ENCODE measurements around the gene COL11A1. TPM values are rescaled to one million over a fixed set of nuclear protein-coding genes. Genes with fewer than 3 reads are reported as not detected.
"Not testable (repeated sequence)": the region's sequence is repeated elsewhere in the genome, so short reads cannot be mapped to it uniquely, and the experiment has no call there.

The COL11A1 gene
- total RNA-seq, 1 experiment from 2014 or later, result not detected

DNA sequence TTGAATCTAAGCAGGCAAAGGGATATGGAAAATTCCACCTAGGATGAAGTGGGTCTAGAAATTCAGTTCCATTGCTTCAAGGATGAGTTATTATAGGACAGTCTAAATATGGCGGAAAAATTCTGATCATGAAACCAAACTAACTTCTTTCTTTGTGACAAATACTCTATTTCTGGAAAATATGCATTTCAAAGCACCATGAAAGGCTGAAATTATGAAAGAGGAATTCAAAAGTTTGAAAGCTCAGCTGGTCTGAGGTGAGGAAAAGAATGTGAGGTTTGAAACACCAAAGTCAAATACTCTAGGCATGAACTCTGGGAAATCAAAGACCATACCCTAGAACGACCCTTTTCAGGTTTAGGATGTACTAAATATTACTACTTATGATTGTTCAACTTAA is 36.4 kb upstream of the COL11A1 start:
- no peaks in the 10 kb centered on the region for H3K9me3 Mint-ChIP-seq (ENCODE audit: unreplicated experiment)

DNA sequence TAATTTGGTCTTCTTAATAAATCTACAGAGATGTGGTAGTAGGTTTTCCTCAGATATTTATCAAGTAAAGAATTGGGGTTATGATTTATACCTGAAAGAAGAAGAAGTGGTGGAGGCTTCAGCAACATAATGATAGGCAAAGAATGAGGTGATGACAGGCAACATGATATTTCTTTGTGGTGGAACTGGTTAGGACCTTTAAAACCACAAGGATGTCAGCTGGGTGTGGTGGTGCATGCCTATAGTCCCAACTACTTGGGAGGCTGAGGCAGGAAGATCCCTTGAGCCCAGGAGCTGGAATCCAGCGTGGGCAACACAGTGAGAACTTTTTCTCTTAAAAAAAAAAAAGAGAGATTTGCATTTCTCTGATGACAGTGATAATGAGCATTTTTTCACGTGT is 34.1 kb upstream of the COL11A1 start:
- no peaks in the 10 kb centered on the region for H3K9me3 Mint-ChIP-seq (ENCODE audit: unreplicated experiment)
- POLR2A ChIA-PET, result no interaction called here
- intact Hi-C loops (cut with micrococcal nuclease), result no loop called here
- no peak overlapping the region for H3K4me3 Mint-ChIP-seq (ENCODE audit: unreplicated experiment)
- no peak for DNase-seq (ENCODE audit: unreplicated experiment)
- CTCF ChIA-PET, result no interaction called here
- no peak overlapping the region for H3K27ac Mint-ChIP-seq (ENCODE audit: low read depth, unreplicated experiment)
- H3K4me1 Mint-ChIP-seq (ENCODE audit: insufficient read depth, unreplicated experiment), result no peaks in the 10 kb centered on the region
- no peaks in the 10 kb centered on the region for H3K36me3 Mint-ChIP-seq (ENCODE audit: insufficient read depth, unreplicated experiment)
- TF ChIP-seq, protein P1, sequence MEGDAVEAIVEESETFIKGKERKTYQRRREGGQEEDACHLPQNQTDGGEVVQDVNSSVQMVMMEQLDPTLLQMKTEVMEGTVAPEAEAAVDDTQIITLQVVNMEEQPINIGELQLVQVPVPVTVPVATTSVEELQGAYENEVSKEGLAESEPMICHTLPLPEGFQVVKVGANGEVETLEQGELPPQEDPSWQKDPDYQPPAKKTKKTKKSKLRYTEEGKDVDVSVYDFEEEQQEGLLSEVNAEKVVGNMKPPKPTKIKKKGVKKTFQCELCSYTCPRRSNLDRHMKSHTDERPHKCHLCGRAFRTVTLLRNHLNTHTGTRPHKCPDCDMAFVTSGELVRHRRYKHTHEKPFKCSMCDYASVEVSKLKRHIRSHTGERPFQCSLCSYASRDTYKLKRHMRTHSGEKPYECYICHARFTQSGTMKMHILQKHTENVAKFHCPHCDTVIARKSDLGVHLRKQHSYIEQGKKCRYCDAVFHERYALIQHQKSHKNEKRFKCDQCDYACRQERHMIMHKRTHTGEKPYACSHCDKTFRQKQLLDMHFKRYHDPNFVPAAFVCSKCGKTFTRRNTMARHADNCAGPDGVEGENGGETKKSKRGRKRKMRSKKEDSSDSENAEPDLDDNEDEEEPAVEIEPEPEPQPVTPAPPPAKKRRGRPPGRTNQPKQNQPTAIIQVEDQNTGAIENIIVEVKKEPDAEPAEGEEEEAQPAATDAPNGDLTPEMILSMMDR (IDR thresholded peaks at IDR 0.05; ENCODE audit: unreplicated experiment), result no peak
- no TSS peak for BruUV-seq (replicated peaks)
- H3K27me3 Mint-ChIP-seq (ENCODE audit: insufficient read depth, unreplicated experiment), result no peaks in the 10 kb centered on the region

More for the DNA sequence above, 36.4 kb upstream of the COL11A1 start:
- TF ChIP-seq, protein P1 (IDR thresholded peaks at IDR 0.05; ENCODE audit: unreplicated experiment), result no peak
- DNase-seq (ENCODE audit: unreplicated experiment), result no peak
- Mint-ChIP-seq H3K4me3 (ENCODE audit: unreplicated experiment) (no peak overlapping the region), H3K27me3 (ENCODE audit: insufficient read depth, unreplicated experiment) (peaks cover 15% of the 10 kb centered on the region), H3K27ac (ENCODE audit: low read depth, unreplicated experiment) (no peak overlapping the region), H3K36me3 (ENCODE audit: insufficient read depth, unreplicated experiment) (no peaks in the 10 kb centered on the region), H3K4me1 (ENCODE audit: insufficient read depth, unreplicated experiment) (no peaks in the 10 kb centered on the region)
- POLR2A ChIA-PET, result no interaction called here
- CTCF ChIA-PET, result no interaction called here
- no TSS peak for BruUV-seq (replicated peaks)
- intact Hi-C loops (cut with micrococcal nuclease), result no loop called here

DNA sequence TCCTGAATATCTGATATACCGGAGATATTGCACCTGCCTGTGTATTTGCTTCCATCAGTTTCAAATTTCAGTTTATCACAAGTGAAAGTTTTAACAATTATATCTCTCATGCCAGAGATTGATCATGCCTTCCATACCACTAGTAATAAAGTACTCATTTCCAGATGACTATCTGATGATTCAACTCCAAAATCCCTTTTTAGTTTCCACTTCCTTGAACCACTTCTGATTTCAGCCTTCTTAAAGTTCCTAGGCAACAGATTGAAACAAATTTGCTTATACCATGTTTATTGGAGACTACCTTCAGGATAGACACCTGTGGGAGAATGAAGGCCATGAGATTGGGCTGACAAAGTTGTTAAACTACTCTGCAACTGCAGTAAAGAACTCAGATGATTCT is 21.5 kb upstream of the COL11A1 start:
- DNase-seq (ENCODE audit: unreplicated experiment), result no peak
- no peak overlapping the region for H3K27ac Mint-ChIP-seq (ENCODE audit: low read depth, unreplicated experiment)
- H3K9me3 Mint-ChIP-seq (ENCODE audit: unreplicated experiment), result no peaks in the 10 kb centered on the region
- TF ChIP-seq, protein P1 (IDR thresholded peaks at IDR 0.05; ENCODE audit: unreplicated experiment), result no peak
- H3K27me3 Mint-ChIP-seq (ENCODE audit: insufficient read depth, unreplicated experiment), result no peaks in the 10 kb centered on the region
- H3K36me3 Mint-ChIP-seq (ENCODE audit: insufficient read depth, unreplicated experiment), result no peaks in the 10 kb centered on the region
- H3K4me3 Mint-ChIP-seq (ENCODE audit: unreplicated experiment), result no peak overlapping the region
- ChIA-PET CTCF (no interaction called here), POLR2A (no interaction called here)
- intact Hi-C loops (cut with micrococcal nuclease), result no loop called here
- H3K4me1 Mint-ChIP-seq (ENCODE audit: insufficient read depth, unreplicated experiment), result no peaks in the 10 kb centered on the region
- BruUV-seq (replicated peaks), result no TSS peak

DNA sequence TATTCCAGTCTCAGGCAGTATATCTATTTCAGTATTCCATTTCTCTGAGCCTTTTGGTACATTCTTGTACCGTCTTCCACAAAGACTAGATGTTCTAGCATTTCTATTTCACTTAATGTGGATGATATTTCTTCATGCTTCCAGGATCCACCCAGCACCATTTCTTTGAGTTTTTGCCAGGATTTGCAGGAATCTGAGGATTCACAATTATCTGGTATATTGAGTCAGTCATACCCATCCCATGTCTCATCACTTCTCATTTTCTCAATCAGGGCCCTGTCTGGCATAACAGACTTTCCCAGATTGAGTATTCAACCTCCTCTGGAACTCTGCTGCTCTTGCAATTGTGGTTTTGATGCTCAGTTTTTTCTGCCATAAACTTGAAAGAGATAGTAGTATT is 20.9 kb upstream of the COL11A1 start:
- no peaks in the 10 kb centered on the region for H3K4me1 Mint-ChIP-seq (ENCODE audit: insufficient read depth, unreplicated experiment)
- ChIA-PET CTCF (no interaction called here), POLR2A (no interaction called here)
- H3K27me3 Mint-ChIP-seq (ENCODE audit: insufficient read depth, unreplicated experiment), result no peaks in the 10 kb centered on the region
- H3K27ac Mint-ChIP-seq (ENCODE audit: low read depth, unreplicated experiment), result no peak overlapping the region
- no peaks in the 10 kb centered on the region for H3K9me3 Mint-ChIP-seq (ENCODE audit: unreplicated experiment)
- H3K36me3 Mint-ChIP-seq (ENCODE audit: insufficient read depth, unreplicated experiment), result no peaks in the 10 kb centered on the region
- intact Hi-C loops (cut with micrococcal nuclease), result no loop called here
- no TSS peak for BruUV-seq (replicated peaks)
- DNase-seq (ENCODE audit: unreplicated experiment), result peak; percentile 11
- H3K4me3 Mint-ChIP-seq (ENCODE audit: unreplicated experiment), result no peak overlapping the region
- TF ChIP-seq, protein P1 (IDR thresholded peaks at IDR 0.05; ENCODE audit: unreplicated experiment), result no peak

DNA sequence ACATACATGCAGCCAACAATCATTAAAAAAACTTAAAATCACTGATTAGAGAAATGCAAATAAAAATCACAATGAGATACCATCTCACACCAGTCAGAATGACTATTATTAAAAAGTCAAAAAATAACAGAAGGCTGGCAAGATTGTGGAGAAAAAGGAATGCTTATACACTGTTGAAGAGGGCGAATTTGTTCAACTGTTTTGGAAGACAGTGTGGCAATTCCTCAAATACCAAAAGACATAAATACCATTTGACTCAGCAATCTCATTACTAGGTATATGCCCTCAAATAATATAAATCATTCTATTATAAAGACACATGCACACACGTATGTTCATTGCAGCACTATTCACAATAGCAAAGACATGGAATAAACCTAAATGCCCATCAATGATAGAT is 19.9 kb upstream of the COL11A1 start:
- BruUV-seq (replicated peaks); intact Hi-C loops (cut with micrococcal nuclease); H3K9me3 Mint-ChIP-seq (ENCODE audit: unreplicated experiment); DNase-seq (ENCODE audit: unreplicated experiment); H3K27ac Mint-ChIP-seq (ENCODE audit: low read depth, unreplicated experiment); H3K4me1 Mint-ChIP-seq (ENCODE audit: insufficient read depth, unreplicated experiment); POLR2A ChIA-PET; H3K27me3 Mint-ChIP-seq (ENCODE audit: insufficient read depth, unreplicated experiment); H3K4me3 Mint-ChIP-seq (ENCODE audit: unreplicated experiment); H3K36me3 Mint-ChIP-seq (ENCODE audit: insufficient read depth, unreplicated experiment): not testable (repeated sequence)
- CTCF ChIA-PET, result interaction anchor here (0.6 kb wide), 1 partner anchor 308 kb away, joined by 4 read pairs; no protein-coding TSS in a partner anchor
